ENCODE measurements around the gene KIAA0040.

DNA sequence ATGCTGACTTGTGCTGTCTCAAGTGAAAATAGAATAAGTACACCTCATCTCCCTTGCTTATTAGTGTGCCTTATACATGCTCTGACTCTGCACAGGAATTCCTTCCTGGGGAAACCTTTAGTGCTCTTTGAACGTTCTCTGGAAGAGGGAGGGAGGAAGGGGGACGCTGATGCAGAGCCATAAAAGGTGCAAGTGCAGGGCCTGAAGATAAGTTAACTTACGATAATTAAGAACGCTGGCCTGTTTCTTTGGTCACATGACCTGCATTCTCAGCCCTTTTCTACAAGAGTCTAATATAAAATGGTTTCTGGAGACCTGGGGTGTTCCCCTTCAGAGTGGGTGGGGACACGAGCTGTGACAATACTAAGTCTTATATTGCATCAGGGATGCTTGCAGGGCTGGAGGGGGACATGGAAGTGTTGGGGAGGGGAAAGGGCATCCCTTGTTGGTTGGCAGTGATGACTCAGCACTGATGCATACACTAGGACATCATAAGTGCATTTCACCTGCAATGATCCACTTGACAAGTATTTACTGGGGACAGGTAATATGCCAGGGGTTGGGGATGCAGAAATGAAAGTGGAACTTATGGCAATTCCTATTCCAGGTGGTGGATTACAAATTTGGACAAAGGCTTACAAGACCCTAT lies 26.3 kb upstream of the KIAA0040 start:
- TF ChIP-seq, protein P1, sequence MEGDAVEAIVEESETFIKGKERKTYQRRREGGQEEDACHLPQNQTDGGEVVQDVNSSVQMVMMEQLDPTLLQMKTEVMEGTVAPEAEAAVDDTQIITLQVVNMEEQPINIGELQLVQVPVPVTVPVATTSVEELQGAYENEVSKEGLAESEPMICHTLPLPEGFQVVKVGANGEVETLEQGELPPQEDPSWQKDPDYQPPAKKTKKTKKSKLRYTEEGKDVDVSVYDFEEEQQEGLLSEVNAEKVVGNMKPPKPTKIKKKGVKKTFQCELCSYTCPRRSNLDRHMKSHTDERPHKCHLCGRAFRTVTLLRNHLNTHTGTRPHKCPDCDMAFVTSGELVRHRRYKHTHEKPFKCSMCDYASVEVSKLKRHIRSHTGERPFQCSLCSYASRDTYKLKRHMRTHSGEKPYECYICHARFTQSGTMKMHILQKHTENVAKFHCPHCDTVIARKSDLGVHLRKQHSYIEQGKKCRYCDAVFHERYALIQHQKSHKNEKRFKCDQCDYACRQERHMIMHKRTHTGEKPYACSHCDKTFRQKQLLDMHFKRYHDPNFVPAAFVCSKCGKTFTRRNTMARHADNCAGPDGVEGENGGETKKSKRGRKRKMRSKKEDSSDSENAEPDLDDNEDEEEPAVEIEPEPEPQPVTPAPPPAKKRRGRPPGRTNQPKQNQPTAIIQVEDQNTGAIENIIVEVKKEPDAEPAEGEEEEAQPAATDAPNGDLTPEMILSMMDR (IDR thresholded peaks at IDR 0.05) = no peak
- no peak for TF ChIP-seq POLR2A (IDR thresholded peaks at IDR 0.05)
